SKM-1 treated with dmso at 0.1 percent for 144 hours (cell line): ENCODE measurements around the gene FBLN2.
"Not testable (repeated sequence)": the region's sequence is repeated elsewhere in the genome, so short reads cannot be mapped to it uniquely, and the experiment has no call there.

Experiments used
- DNase-seq: peaks from one replicate; lab custom pipeline; 2025; ENCODE audit not compliant: unreplicated experiment; lab: John Stamatoyannopoulos, UW

FBLN2 gene

DNA sequence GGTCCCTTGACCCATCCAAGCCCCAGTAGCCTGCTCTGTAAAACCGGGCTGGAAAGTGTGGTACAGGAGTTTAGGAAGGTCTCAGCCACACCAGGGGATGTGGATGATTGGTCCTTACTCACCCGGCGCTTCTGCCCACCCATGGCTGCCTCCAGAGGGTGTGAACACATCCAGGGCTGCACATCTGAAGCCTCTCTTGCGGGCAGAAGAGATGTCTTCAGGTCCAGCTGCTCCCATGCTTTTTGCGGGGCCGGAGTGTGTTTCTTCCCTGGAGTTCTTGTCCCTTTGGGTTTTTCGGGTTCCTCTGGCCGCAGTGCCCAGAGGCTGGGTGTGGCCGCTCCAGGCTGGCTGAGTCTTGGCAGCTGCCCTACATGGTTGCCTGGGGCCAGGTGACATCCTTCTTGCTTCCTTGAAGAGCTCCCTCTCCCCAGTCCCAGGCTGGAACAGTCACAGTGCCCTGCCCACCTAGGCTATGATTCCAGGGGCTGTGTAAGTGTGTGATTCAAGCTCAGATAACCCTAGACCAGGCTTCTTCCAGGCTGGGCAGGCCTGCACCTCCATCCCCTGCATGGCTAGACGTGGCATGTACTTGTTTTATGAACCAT lies 34.9 kb upstream of the FBLN2 start:
- DNase-seq: no peak

DNA sequence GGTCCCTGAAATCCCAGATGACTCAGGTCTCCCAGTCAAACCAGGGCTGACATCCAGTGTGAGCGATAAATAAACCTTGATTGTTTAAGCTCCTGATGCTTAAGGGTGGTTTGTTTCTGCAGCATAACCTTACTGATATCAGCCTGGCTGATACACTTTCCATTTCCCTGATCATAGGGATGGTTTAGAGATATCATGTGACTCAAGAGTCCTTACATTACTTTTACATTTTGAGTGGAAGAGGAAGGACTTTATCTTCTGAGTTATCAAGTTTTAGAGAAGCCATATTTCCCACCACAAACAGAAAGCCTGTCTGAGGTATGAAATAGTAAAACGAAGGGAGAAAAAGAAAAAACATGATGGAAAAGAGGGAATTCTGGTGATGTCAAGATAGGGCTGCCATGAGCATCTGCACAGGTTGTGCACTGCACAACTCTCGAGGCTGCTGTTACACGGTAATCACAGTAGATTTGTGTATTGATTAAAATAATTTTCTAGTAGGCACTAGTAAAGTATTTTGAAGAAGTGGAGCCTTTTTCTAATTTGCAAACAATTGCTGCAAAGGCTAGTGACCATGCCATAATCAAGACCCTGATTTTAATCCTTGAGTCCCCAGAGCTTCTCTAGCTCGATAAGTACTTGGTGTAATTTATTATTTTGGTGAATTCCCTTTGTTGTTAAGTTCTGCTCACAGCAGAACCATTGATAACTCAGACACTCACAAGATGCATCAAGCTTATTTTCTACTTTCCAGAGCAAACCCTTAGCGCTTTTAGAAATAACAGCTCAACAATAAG lies 34.1 kb upstream of the FBLN2 start:
- no peak for DNase-seq

DNA sequence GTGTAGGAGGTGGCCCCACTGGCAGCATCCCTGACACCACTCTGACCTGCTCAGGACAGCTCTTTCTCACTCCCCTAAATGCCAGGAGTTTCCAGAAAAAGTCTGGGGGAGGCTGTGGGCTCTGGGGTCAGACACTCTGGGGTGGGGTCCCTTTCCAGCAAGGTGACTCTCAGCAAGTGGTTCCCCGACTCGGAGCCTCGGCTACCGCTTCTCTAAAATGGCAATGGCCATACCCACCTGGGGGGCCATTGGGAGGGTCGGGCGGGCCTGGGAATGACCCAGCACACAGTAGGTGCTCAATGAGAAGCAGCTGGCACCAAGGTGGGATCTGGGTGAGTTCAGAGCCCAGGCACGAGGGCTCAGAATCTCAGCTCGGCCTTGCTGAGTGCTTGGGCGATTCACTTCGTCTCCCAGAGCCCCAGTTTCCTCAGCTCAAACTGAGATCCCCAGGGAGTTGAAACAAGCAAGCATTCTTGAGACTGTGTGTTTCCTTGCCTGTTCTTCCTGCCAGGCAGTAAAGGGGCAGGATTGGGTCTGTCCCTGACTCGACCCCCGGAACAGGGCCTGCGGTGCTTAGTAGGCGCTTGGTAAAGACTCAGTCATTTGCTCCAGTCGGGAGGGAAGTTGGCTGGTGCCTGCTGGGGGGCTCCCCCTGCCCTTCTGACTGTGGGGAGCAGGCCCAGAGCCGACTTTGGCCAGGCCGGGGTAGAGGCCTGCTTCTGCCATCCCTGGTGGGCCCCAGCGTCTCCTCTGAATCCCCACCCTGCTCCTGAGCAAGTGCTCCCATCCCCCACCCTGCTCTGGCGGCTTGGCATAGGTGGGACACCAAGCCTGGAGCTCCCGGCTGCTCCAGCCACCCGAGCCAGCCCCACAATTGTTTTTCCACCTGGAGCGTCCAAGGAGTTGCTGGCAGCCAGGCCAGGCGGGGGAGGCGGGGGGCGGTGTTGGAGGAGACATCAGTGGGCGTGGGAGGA lies 32.9 kb upstream of the FBLN2 start:
- DNase-seq: no peak

DNA sequence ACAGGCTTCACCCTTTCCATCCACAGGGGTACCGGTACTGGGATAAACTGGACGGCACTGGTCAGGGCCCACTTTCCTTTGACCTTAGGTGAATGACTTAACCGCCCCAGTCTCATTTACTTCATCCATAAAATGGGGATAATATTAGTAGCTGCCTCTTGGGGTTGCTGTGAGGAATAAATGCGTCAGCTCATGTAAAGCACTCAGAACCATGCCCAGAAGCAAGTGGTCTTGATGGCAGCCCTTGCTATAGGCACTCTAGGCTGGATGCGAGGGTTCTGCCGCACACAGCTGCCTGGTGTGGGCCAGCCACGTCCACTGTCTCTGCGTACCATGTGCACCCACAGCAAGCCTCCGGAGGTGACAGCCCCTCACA lies 32.2 kb upstream of the FBLN2 start:
- DNase-seq: no peak

DNA sequence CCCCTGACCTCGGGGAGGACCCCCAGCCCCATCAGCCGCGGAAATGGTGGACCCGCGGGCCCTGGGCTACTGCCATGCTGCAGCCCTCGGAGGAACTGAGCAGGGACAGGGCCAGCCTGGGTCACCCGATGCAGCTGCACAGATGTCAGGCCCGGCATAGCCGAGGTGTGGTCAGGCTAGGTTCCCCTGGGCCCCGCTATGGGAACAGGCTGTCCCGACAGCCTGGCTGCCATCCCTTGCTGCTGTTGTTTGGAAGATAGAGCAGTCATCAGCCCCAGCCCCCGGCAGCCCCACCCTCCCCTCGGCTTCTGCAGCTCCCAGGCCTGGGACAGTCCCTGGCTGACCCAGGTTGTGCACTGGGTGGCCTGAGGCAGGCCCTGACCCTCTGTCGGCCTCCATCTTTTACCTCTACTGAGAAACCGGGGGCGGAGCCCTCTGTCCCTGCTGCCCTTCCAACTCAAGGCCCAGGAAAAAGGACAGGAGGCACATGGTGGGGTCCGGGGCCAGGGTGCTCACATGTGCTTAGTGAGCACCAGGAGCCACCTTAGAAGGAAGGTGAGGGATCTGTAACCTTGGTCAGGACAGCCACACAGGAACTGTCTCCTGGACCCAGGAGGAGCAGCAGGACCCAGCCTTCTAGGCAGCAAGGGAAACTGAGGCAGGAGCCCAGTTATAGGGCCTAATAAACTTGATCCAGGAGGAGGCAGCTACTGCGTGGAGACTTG lies 31.5 kb upstream of the FBLN2 start:
- no peak for DNase-seq

DNA sequence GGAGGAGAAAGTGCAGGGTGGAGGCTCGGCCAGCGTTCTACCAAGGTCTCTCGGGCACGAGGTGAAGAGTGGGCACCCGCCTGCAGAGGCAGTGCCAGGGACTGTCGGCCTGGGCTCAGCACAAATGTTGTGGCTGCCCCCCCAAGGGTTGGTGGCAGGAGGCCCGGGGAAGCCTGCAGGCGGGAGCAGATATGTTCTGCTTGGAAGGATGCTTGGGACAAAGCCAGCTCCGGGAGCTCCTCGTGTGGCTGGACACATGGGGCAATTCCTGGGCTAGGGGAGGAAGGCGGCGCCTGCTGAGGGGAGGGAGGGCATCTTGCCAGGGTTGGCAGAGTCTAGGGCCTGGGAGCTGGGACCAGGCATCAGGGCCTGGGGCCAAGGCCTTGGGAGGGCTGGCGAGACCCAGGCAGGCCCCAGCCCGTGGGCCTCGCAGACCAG lies 30.4 kb upstream of the FBLN2 start:
- no peak for DNase-seq

DNA sequence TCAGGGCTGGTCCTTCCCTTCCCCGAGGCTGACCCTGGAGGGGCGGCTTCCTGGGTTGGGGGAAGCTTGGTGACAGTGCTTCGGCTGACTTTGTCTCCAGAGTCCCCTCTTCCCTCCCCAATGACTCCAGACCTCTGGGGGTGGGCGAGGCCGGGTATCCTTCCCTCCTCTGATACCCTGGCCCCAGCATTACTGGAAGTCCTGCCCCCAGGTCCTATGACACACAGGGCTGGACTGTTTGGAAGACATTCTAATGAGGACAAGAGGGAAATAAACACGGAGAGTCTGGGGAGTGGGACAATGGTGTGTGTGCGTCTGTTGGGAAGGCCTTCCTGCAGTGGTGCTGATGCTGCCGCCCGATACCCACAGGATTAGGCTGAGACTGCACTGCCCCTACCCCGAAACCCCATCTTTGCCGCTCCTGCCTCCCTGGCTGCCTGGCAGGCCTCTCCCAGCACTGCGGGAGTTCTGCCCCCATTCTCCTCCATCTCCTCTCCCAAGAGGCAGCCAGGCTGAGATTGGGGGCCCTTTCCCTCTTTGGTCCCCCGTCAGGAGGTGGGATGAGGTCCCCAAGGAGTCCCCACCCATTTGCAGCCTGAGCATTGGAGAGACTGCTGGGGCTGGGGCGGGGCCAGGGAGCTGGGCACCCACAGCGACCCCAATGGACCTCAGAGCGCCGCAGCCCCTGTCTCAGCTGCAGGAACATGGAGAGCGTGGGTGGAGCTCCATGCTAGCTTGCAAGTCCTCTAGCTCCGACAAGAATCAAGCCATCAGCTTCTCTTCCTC lies 29.7 kb upstream of the FBLN2 start:
- DNase-seq: no peak

DNA sequence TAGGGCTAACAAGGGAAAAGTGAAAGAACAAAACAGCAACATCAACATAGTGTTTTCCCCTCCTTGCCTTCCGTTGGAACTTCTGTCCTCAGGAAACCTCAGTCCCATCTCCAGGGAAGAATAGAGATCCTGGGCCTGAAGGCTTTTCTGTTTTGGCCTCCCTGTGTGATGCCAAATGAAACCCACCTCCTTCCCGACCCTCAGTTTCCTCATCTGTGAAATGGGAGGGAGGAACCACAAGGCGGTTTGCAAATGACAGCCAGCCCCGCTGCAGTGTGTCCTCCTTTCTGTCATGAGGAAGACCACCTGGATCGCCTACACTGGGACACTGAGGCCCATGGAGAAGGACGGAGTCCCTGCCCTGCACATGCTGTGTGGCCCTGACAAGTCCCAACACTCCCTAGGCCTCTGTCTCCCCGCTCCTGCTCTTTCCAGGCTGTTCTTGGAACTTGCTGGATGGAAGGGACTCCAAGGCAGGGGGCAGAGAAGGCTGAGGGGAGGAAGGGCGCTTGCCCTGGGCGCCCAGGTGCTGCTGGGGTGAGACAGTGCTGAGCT lies 28.5 kb upstream of the FBLN2 start:
- no peak for DNase-seq

DNA sequence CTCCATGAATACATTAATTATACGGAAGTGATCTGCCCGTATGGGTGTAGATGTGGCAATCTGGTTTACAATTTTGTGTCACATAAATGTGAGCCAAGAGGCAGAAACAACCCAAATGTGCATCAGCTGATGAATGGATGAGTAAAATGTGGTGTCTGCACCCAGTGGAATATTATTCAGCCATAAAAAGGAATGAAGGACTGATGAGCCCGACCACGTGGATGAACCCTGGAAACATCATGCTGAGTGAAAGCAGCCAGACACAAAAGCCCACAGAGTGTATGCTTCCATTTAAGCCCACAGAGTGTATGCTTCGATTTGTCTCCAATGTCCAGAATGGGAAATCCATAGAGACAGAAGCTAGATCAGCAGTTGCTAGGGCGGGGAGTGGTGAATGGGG lies 27.6 kb upstream of the FBLN2 start:
- no peak for DNase-seq

DNA sequence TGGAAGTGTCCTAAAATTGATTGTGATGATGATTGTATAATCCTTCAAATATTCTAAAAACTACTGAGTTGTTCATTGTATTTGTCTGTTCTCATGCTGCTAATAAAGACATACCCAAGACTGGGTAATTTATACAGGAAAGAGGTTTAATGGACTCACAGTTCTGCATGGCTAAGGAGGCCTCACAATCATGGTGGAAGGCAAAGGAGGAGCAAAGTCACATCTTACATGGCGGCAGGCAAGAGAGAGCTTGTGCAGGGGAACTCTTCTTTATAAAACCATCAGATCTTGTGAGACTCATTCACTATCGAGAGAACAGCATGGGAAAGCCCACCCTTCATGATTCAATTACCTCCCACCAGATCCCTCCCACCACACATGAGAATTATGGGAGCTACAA lies 27.2 kb upstream of the FBLN2 start:
- DNase-seq: not testable (repeated sequence)

DNA sequence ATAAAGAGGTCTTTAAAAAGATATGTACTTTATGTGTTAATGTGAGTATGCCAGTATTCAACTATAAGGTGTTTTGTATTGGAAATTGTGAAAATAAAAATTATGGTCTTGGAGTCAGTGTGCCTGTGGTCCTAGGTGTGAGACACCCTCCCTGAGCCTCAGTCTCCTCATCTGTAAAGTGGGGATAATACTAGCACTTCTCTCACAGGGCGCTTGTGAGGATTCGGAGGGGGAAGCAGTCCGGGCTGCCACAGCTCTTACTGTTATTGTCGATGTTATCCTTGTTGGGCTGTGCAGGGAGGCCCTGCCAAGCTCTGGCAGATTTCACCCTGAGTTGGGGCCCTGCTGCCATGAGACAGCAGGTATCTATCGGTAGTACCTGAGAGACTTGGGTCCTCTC lies 26.7 kb upstream of the FBLN2 start:
- no peak for DNase-seq

DNA sequence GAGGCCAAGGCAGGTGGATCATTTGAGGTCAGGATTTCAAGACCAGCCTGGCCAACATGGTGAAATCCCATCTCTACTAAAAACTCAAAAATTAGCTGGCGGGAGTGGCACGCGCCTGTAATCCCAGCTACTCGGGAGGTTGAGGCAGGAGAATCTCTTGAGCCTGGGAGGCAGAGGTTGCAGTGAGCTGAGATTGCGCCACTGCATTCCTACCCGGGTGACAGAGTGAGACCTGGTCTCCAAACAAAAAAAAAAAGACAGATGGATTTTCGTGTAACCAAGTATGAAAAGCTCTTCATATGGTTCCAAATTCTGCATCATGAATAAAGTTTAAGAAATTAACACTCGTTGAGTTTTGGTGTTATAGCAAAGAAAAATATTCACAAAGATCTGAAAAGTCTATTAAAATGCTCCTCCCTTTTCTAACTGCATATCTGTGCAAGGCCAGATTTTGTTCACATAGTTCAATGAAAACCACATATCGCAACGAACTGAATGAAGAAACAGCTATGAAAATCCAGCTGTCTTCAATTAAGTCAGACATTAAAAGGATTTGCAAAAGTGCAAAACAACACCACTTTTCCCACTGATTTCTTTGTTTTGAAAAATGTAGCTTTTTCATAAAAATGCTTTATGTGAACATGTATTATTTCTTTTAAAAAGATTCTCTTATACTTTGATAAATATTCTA lies 23.8 kb upstream of the FBLN2 start:
- DNase-seq: no peak

DNA sequence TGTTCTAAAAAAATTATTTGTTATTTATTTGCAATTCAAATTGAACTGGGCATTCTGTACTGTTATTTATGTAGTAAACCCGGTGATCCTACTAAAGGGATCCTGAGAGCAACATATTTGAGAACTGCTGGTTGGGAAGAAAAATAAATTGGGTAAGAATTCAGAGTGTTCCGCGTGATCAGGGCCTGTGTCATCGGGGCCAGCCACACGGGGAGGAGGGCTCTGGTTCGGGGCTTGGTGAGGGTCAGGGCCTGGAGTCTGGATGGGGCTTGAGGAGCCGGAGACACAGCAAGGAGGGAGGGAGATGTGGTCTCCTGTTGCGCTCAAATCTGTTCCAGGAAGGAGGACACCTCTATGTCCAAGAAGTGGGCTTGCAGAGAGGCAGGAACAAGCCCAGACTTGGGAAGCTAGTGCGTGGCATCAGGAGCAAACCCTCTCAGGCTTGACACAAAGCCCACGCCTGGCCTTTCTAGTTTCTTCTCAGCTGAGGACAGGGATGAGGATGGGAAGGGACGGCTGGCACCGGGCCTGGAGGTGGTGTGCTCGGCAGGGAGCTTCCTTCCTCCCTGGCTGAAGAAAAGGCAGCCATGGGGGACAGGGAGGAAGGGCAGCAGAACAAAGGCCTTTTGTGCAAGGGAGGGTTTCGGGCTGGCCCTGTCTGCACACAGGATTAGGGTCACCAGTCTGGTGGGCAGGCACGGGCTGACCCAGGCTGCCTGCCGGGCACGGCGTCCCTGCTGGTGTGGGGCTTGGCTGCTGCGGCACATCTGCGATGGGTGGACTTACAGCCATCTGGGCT lies 22.9 kb upstream of the FBLN2 start:
- no peak for DNase-seq

DNA sequence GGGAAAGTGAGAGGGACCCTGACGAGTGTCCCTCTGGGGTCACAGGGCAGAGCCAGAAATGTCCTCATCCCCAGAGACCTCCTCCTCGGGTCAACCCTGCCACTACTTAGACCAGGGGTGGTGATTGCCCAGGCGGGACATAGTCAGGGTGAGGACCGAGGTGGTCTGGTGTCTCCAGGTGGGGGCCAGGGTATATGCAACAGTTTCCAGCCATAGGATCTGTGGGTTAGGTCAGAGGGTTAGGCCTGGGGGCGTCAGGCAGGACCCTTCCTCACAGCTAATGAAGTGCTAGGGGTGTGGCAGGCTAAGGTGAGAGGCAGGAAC lies 22.3 kb upstream of the FBLN2 start:
- no peak for DNase-seq

DNA sequence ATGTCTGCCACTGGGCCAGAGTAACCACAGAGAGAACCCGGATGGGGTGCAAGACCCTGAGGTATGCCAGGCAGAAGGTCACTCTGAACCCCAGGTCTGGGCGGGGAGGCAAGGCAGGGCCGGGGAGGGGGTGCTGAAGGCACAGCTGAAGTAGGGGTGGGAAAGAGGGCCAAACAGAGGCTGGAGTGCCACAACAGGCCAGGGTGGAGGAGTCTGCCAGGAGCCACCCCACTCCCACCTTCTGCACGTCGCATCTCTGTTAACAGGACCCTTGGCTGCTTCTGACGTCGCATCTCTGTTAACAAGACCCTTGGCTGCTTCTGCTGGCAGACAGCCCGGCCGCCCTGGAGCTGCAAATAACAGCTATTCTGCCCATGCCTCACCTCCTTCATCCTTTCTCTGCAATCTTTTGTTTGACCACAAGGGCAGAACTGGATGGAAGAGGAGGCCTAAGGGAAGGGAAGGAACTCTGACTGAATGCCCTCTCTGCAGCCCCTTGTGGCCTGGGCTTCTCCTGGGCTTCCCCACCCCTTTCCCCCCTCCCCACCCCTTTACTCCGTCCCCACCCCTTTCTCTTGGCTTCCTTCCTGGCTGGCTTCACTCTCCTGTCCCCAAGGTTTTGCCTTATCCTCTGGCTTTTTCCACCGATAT lies 20.6 kb upstream of the FBLN2 start:
- DNase-seq: peak; percentile 26

DNA sequence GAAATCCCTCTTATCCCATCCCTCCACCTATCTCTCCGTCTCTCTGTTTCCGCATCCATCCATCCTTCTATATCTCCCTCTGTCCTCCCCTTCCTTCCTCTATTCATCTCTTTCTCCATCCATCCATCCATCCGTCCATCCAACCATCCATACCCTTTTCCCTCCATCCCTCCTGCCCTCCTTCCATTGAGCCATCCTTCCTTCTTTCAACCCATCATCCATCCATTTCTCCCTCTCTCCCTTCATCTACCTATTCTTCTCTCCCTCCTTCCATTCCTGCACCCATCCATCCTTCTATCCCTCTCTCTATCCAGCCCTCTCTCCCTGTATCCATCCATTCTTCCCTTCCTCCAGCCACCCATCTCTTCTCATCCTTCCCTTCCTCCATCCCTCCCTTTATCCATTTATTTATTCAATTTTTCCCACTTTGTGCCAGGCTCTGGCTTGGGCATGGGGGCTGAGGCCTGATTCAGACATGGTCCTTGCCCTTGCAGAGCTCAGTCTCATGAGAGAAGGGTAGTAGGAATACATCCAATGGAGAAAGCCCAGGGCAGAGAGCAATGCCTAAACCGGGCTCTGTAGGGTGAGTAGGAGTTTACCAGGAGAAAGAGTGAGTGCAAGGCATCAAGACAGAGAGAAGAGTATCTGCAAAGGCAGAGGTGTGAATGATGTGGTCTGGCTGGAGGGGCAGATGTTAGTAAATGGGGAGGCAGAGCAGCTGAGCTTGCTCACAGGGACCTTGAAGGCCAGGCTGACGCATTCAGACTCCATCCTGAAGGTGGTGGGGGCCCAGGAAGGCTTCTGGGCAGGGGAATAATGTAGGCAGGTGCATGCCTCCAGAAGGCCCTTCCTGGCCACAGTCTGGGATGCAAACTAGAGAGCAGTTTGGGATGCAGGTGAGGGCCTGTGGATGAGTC lies 19.5 kb upstream of the FBLN2 start:
- DNase-seq: no peak
